IPS-20b (cell line): Measurements from ENCODE around the gene TMEM60.

Source experiments
- H3K27ac ChIP-seq: one replicate; pipeline ENCODE4 v1.5.1; 2013; ENCODE audit warnings: low read length
- H3K27me3 ChIP-seq: 2 replicates; pipeline ENCODE4 v1.6.1; 2013; ENCODE audit warnings: mild to moderate bottlenecking, low read length, inconsistent platforms; ENCODE audit not compliant: insufficient read depth
- H3K36me3 ChIP-seq: 2 replicates; pipeline ENCODE4 v1.6.1; 2013; ENCODE audit warnings: low read depth, mild to moderate bottlenecking, inconsistent platforms, low read length, moderate library complexity; ENCODE audit not compliant: insufficient read depth
- H3K4me1 ChIP-seq: 2 replicates; pipeline ENCODE4 v1.6.1; 2013; ENCODE audit warnings: mild to moderate bottlenecking, control low read depth, inconsistent platforms, low read length, moderate library complexity; ENCODE audit not compliant: insufficient read depth
- H3K4me3 ChIP-seq: 2 replicates; pipeline ENCODE4 v1.5.1; 2013; ENCODE audit warnings: mild to moderate bottlenecking, low read length, inconsistent platforms
- H3K9ac ChIP-seq: 2 replicates; pipeline ENCODE4 v1.6.1; 2013; ENCODE audit warnings: low read depth, mild to moderate bottlenecking, inconsistent platforms, low read length, moderate library complexity
- H3K9me3 ChIP-seq: 2 replicates; pipeline ENCODE4 v1.6.1; 2013; ENCODE audit warnings: mild to moderate bottlenecking, low read depth, low read length, inconsistent platforms; ENCODE audit not compliant: insufficient read depth

TMEM60 gene

DNA sequence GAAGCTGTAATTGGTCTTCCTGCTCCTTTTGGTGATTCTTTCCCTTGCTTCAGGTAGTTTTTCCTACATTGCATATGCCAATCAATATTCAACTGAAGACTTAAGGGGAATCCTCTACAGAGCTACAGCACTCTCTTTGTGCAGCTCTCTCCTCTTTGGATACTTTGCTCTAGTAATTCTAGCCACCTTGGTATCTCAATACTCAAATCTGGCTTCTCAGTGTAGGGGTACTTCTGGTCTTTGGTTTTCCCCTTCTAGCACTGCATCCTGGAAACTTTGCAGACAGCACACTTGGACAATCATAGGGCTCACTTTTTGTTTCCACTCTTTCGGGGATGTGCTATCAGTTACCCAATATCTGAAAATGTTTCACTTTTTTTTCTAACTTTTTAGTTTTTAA lies 10.3 kb upstream of the TMEM60 start:
- Histone ChIP-seq H3K27ac (no peak overlapping the region), H3K9me3 (peaks cover 9% of the 10 kb centered on the region; the same call in 1 of the 2 replicates), H3K9ac (no peak overlapping the region), H3K36me3 (no peaks in the 10 kb centered on the region), H3K4me1 (no peaks in the 10 kb centered on the region), H3K27me3 (no peaks in the 10 kb centered on the region), H3K4me3 (no peak overlapping the region)

DNA sequence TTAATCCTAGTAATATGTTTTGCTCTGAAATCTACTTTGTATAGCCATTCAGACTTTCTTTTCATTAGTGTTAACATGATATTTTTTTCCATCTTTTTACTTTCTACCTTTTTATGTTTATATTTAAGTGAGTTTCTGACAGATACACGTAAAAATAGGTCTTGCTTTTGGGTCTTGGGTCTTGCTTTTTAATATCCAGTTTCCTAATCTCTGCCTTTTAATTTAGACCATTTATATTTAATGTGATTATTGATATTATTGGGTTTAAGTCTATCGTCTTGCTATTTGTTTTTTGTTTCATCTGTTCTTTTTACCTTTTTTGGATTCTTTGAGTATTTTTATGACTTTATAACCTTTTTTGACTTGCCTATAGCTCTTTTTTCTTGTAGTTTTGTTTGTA lies 8.2 kb upstream of the TMEM60 start:
- H3K4me1 ChIP-seq: no peaks in the 10 kb centered on the region
- no peaks in the 10 kb centered on the region for H3K36me3 ChIP-seq
- no peak overlapping the region for H3K9ac ChIP-seq
- no peak overlapping the region for H3K27ac ChIP-seq
- no peaks in the 10 kb centered on the region for H3K27me3 ChIP-seq
- H3K4me3 ChIP-seq: no peak overlapping the region
- peaks cover 9% of the 10 kb centered on the region; the same call in 1 of the 2 replicates for H3K9me3 ChIP-seq

DNA sequence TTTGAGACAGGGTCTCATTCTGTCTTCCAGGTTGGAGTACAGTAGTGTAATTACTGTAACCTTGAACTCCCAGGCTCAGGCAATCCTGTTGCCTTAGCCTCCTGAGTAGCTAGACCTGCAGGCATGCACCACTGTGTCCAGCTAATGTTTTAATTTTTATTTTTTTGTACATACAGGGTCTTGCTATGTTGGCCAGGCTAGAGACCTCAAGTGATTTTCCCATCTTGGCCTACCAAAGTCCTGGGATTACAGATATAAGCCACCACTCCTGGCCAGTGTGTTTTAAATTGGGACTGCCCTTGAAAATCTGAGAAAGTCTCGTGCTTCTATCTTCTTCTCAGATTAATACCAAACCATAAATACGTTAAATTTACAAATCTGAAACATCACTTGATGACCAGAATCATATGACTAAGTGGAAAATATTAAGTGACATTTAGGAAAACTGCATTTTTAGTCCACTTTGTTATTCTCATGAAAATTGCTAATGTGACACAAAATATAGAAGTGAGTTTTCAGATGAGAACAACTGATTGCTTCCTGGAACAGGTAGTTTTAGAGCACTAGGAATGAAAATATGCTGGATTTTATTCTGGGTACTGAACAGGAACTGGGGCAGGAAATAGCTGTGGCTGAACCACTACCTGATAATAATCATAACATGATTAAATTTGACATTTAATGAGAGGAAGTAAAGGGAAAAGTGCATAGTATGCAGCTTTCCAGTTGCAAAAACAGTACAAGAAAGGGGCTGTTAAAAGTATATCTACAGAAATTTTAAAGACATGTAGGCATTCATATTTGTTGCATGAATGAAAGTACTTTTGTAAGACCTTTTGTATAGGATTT lies 4.5 kb upstream of the TMEM60 start:
- H3K4me3 ChIP-seq: no peak overlapping the region
- no peak overlapping the region for H3K9ac ChIP-seq
- H3K27me3 ChIP-seq: no peaks in the 10 kb centered on the region
- H3K4me1 ChIP-seq: peaks cover 9% of the 10 kb centered on the region; the same call in 1 of the 2 replicates
- no peaks in the 10 kb centered on the region for H3K36me3 ChIP-seq
- H3K27ac ChIP-seq: no peak overlapping the region
- H3K9me3 ChIP-seq: peaks cover 8% of the 10 kb centered on the region; the same call in 1 of the 2 replicates

DNA sequence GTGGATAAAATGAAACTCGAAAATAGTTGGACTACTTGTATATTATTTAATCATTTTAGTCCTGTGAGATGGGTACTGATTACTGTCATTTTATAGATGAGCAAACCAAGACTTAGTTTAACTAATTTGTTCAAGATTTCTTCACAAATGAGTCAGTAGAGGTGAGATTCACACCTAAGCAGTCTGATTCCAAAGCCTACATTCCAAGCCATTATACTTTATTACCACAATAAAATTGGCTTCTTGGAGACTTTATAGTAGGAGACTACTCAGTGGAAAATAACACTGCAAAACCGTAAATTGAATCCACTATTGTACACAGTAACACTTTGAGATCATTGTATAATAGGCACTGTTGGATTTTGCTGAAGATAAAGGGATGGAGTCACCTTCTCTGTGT lies 2.5 kb upstream of the TMEM60 start:
- H3K4me1 ChIP-seq: peaks cover 9% of the 10 kb centered on the region; the same call in 1 of the 2 replicates
- no peak overlapping the region for H3K27ac ChIP-seq
- H3K9ac ChIP-seq: no peak overlapping the region

DNA sequence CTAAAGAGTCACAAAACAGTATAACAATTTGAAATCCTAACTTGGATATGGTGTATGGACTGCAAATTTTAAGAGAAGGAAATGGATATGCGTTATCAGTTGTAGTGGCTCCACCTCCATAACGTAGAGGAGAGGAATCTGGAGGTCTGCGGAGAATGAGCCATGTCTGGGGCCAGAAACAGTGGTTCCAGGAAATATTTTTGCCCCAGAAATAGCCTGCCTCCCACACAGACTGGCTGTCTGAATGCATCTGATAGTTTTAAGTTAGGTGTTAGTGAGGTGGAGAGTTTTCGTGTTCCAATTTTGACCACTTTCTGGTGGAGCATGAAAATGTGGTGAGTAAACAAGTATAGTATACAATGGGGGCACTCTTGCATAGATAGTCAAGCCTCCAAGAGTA lies 1.9 kb upstream of the TMEM60 start:
- Histone ChIP-seq H3K4me1 (peaks cover 9% of the 10 kb centered on the region; the same call in 1 of the 2 replicates), H3K36me3 (no peaks in the 10 kb centered on the region), H3K9me3 (no peaks in the 10 kb centered on the region), H3K27me3 (no peaks in the 10 kb centered on the region), H3K9ac (peak overlapping the region; percentile 1; the same call in 1 of the 2 replicates), H3K27ac (no peak overlapping the region), H3K4me3 (peak overlapping the region; percentile 92)

More for the DNA sequence above, 2.5 kb upstream of the TMEM60 start:
- no peak overlapping the region for H3K4me3 ChIP-seq
- H3K9me3 ChIP-seq: no peaks in the 10 kb centered on the region; the same call in 1 of the 2 replicates
- no peaks in the 10 kb centered on the region for H3K36me3 ChIP-seq
- H3K27me3 ChIP-seq: no peaks in the 10 kb centered on the region

DNA sequence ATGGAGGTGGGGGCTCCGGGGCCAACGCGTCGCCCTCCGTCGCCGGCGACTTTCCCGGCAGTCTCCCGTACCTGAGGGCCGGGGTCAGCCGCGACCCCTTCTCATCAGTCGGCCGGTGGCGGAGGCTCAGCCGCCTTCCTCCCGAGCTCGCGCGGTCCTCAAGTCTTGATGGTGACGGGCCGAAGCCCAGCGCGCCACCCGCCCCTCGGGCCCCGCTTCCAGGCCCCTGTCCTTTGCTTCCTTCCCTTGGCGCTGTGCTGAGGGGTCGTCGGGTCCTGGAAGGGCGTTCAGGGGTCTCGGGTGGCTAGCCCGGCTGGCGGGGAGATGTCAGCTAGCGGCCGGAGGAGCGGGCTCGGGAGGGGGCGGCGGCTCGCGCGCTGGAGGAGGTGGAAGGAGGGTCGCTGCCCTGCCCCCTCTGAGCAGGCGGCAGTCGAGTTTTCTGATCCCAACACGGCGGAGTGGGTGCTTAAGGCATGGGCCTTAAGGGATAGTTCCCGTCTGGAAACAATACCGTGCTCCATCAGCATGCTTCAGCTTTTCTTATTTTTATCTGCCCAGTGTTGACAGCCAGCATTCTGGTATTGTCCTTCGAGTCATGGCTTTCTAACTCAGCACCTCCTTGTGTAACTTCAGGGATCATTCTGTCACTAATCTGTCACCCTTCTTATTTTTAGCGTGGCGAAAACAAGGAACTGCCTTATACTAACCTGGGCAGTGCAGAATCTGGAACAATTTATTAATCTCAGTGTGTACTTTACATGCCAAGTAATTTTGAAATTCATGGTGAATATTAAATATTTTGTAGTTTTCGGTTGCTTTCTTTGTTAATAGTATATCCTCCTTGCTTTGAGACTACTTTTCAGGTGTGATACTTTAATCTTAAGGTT lies 1.1 kb upstream of the TMEM60 start:
- Histone ChIP-seq H3K27ac (no peak overlapping the region), H3K27me3 (no peaks in the 10 kb centered on the region), H3K9me3 (no peaks in the 10 kb centered on the region), H3K4me3 (peak overlapping the region; percentile 92), H3K4me1 (peaks cover 9% of the 10 kb centered on the region; the same call in 1 of the 2 replicates), H3K9ac (peak overlapping the region; percentile 78; the same call in 1 of the 2 replicates), H3K36me3 (0 out of 2 replicates have a peak, but pooled peaks cover 4% of the 10 kb centered on the region)

DNA sequence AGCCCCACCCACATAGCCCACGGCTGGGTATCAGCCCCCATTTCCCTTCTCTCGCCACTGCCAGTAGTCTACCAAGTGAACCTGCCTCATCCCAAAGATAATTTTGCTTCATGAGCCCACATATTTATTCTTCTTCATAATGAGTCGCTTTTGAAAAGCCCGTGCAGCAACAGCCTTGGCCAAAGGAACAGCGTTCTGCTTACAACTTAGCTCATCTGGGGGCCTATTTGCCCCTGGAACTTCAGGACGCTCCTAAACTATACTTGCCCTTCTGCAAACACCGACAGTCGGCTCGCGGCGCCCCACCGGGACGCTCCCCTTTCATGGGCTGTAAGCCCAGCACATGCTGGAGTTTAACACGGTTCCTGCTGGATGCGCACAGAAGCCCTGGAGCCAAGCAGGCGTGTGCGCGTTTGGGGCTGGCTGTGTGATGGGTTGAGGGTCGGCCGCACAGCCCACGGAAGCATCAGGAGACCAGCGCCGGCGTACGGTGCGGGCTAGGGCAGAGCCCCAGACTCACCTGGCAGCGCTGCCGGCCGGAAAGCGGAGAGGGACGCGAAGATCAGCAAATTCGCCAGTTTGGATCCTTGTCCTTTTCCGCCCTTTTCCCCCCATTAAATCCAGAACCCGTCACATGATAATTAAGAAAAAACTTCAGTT lies 370 bp downstream of the TMEM60 start:
- H3K27ac ChIP-seq: no peak overlapping the region
- peaks cover 12% of the 10 kb centered on the region; the same call in 1 of the 2 replicates for H3K36me3 ChIP-seq
- H3K27me3 ChIP-seq: no peaks in the 10 kb centered on the region
- H3K4me1 ChIP-seq: peaks cover 9% of the 10 kb centered on the region; the same call in 1 of the 2 replicates
- no peaks in the 10 kb centered on the region for H3K9me3 ChIP-seq
- peak overlapping the region; percentile 92 for H3K4me3 ChIP-seq
- peak overlapping the region; percentile 89 for H3K9ac ChIP-seq

DNA sequence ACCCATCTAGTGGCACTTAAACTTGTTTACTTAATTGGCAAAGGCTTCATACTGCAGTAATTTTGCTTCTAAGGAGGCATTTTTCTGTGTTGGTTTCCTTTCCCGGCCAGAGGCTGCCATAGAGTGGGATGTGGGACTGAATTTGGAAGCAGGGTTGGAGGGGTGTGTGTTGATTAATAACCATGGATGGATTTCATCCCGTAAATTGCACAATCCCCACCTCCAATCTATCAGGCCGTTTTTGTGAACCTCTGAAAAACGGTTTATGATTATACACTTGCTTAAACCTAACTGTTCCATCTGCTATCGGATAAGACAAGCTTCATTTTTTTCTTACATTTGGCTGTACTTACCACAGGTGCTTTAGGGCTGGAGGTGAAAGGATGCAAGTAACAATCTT lies 1.3 kb downstream of the TMEM60 start:
- peaks cover 12% of the 10 kb centered on the region; the same call in 1 of the 2 replicates for H3K36me3 ChIP-seq
- H3K27me3 ChIP-seq: no peaks in the 10 kb centered on the region
- peaks cover 9% of the 10 kb centered on the region; the same call in 1 of the 2 replicates for H3K4me1 ChIP-seq
- no peak overlapping the region for H3K27ac ChIP-seq
- peak overlapping the region; percentile 92 for H3K4me3 ChIP-seq
- peak overlapping the region; percentile 89; the same call in 1 of the 2 replicates for H3K9ac ChIP-seq
- no peaks in the 10 kb centered on the region for H3K9me3 ChIP-seq

DNA sequence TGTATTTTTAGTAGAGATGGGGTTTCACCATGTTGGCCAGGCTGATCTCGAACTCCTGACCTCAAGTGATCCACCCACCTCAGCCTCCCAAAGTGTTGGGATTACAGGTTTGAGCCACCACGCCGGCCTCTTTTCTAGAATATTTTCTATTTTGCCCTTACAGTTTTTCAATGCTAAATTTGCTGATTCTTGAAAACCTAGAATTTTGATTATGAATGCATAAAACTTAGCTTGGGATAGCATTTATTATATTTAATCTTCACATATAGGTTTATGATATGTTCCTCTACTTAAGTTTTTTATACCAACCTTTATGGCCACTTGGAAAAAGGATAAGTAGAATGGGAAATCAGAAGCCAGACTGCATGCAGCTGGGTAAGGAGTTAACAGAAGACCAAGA lies 2.1 kb downstream of the TMEM60 start:
- Histone ChIP-seq H3K9me3 (no peaks in the 10 kb centered on the region), H3K36me3 (peaks cover 12% of the 10 kb centered on the region; the same call in 1 of the 2 replicates), H3K4me1 (peaks cover 14% of the 10 kb centered on the region), H3K27ac (no peak overlapping the region), H3K27me3 (no peaks in the 10 kb centered on the region), H3K9ac (no peak overlapping the region), H3K4me3 (peak overlapping the region; percentile 92; the same call in 1 of the 2 replicates)

DNA sequence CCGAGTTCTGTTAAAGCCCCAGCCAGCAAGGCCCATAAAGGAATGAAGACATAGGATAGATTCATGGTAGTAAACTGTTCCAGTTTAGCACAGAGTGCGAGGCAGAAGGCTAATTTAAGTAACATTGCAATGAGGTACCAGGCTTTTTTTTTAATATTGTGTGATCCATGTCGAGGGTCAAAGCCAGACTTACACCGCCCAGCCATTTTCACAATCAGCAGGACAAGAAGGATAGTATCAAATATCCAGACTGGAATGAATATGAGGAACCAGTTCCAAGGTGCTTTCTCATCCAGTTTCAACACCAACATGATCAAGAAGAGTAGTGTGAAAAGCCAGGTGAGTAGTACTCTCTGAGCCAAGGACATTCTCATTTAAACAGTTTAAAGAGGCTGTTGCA lies 4.2 kb downstream of the TMEM60 start:
- Histone ChIP-seq H3K9ac (no peak overlapping the region), H3K4me1 (peaks cover 5% of the 10 kb centered on the region; the same call in 1 of the 2 replicates), H3K9me3 (no peaks in the 10 kb centered on the region), H3K27ac (no peak overlapping the region), H3K4me3 (no peak overlapping the region), H3K36me3 (peaks cover 12% of the 10 kb centered on the region; the same call in 1 of the 2 replicates), H3K27me3 (no peaks in the 10 kb centered on the region)

DNA sequence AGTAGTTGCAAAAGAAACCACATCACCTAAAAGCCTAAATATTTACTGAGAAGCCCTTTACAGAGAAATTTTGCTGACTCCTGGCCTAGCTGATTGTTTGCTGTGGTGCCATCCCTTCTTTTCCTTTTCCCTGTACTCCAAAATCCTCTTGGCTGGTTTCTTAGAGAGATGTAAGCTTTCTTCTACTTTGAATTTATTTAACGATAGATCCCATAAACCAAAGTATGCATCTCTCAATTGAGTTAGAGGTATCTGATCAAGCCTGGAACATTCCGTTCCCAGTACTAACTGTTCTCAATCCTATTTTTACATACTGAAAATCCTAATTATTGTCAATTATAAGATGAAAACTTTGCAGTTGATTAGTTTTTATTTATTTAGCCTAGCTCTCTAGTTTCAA lies 6.3 kb downstream of the TMEM60 start:
- Histone ChIP-seq H3K4me3 (no peak overlapping the region), H3K9me3 (no peaks in the 10 kb centered on the region), H3K9ac (no peak overlapping the region), H3K36me3 (peaks cover 12% of the 10 kb centered on the region; the same call in 1 of the 2 replicates), H3K4me1 (peaks cover 5% of the 10 kb centered on the region; the same call in 1 of the 2 replicates), H3K27me3 (no peaks in the 10 kb centered on the region), H3K27ac (no peak overlapping the region)
